GM12873 (cell line): ENCODE data around the gene SMAD7.

Experiments
- CTCF ChIP-seq: IDR thresholded peaks from 2 replicates; pipeline ENCODE4 v1.5.1; 2012; ENCODE audit warnings: low read depth, mild to moderate bottlenecking, moderate library complexity, low read length, control low read depth; ENCODE audit not compliant: insufficient read depth; ENCODE audit errors: missing control alignments

Gene SMAD7

GRCh38 chr18:48894799-48895346, 55.9 kb downstream of the SMAD7 start:
- TF ChIP-seq CTCF: no peak

GRCh38 chr18:48893608-48894600, 56.9 kb downstream of the SMAD7 start:
- TF ChIP-seq CTCF: no peak

GRCh38 chr18:48893061-48893607, 57.6 kb downstream of the SMAD7 start:
- TF ChIP-seq CTCF: no peak

GRCh38 chr18:48892146-48892855, 58.5 kb downstream of the SMAD7 start:
- TF ChIP-seq CTCF: no peak

GRCh38 chr18:48891721-48892120, 59.0 kb downstream of the SMAD7 start:
- no peak for TF ChIP-seq CTCF

GRCh38 chr18:48889981-48890762, 60.6 kb downstream of the SMAD7 start:
- no peak for TF ChIP-seq CTCF
